SK-N-MC (cell line): Measurements from ENCODE around the gene CREB3.

Experiments used
- EZH2 ChIP-seq: fragments of 200-600 bp; sonication (generic); IDR thresholded peaks from one replicate; pipeline ENCODE4 v1.6.1; 2017; ENCODE audit warnings: antibody characterized with exemption
- POLR2AphosphoS5 ChIP-seq: IDR thresholded peaks from 2 replicates; pipeline ENCODE4 v1.6.1; 2012; ENCODE audit warnings: mild to moderate bottlenecking, low read depth, low read length, borderline replicate concordance

GRCh38 chr9:35771534-35771933 lies 39.1 kb downstream of the CREB3 start:
- TF ChIP-seq POLR2AphosphoS5 (no peak), EZH2 (no peak)
